HepG2 (cell line): ENCODE results near the gene H6PD. TPM values are rescaled to one million over a fixed set of nuclear protein-coding genes. Genes with fewer than 3 reads are reported as not detected.
A peak's percentile ranks its signal among the peaks of the same experiment; 100 is the strongest.

ENCODE experiments used
- ARNT2 ChIP-seq: sonication (generic); formaldehyde crosslinking; IDR thresholded peaks from 2 replicates; pipeline ENCODE4 v1.8.0; 2022; ENCODE audit warnings: mild to moderate bottlenecking, low read depth, missing genetic modification reagents, moderate library complexity
- ATF1 ChIP-seq: IDR thresholded peaks from 2 replicates; pipeline ENCODE4 v1.6.1; 2016; ENCODE audit warnings: mild to moderate bottlenecking, control low read depth
- CEBPB ChIP-seq: IDR thresholded peaks from 2 replicates; pipeline ENCODE4 v1.6.1; 2011; ENCODE audit warnings: low read depth, low read length, improper control_type of control experiment, borderline replicate concordance
- CENPT ChIP-seq: sonication (generic); formaldehyde crosslinking; IDR thresholded peaks from 2 replicates; pipeline ENCODE4 v1.8.0; 2022; ENCODE audit warnings: low read depth, mild to moderate bottlenecking, moderate library complexity, missing genetic modification reagents
- DMAP1 ChIP-seq: IDR thresholded peaks from 2 replicates; pipeline ENCODE4 v1.6.1; 2016
- DZIP1 ChIP-seq: sonication (generic); formaldehyde crosslinking; IDR thresholded peaks from 2 replicates; pipeline ENCODE4 v1.5.0; 2020; ENCODE audit warnings: mild to moderate bottlenecking, missing genetic modification reagents
- ETV6 ChIP-seq: sonication (generic); formaldehyde crosslinking; conservative IDR thresholded peaks from 2 replicates; pipeline ENCODE4 v1.4.0; 2020; ENCODE audit warnings: missing genetic modification reagents
- HDAC2 ChIP-seq: sonication (generic); formaldehyde crosslinking; IDR thresholded peaks from 2 replicates; pipeline ENCODE4 v1.4.0; 2020; ENCODE audit warnings: missing genetic modification reagents
- KLF15 ChIP-seq: sonication (generic); formaldehyde crosslinking; IDR thresholded peaks from 2 replicates; pipeline ENCODE4 v1.8.1; 2023; ENCODE audit warnings: borderline replicate concordance, mild to moderate bottlenecking, inconsistent platforms, missing genetic modification reagents, mixed read lengths
- MBD4 ChIP-seq: IDR thresholded peaks from 2 replicates; pipeline ENCODE4 v1.6.1; 2012; ENCODE audit warnings: low read length, inconsistent platforms, borderline replicate concordance
- PPARG ChIP-seq: conservative IDR thresholded peaks from 2 replicates; pipeline ENCODE4 v1.6.1; 2016; ENCODE audit warnings: missing biosample characterization, missing genetic modification reagents
- RBFOX2 ChIP-seq: fragments of 200-400 bp; formaldehyde crosslinking; IDR thresholded peaks from 2 replicates; pipeline ENCODE4 v1.6.1; 2017; ENCODE audit warnings: low read depth, mild to moderate bottlenecking, low read length
- SATB2 ChIP-seq: sonication (generic); formaldehyde crosslinking; IDR thresholded peaks from 2 replicates; pipeline ENCODE4 v1.5.0; 2020; ENCODE audit warnings: missing genetic modification reagents
- SP1 ChIP-seq, 2 experiments: fragments of 450-650 bp in 1 of 2; sonication (generic) in 1 of 2; formaldehyde crosslinking in 1 of 2; IDR thresholded peaks; 2 replicates each; pipeline versions ENCODE4 v1.4.0 to v1.6.1; 2016 to 2020; ENCODE audit warnings: missing genetic modification reagents in 1 of 2
- SRF ChIP-seq: IDR thresholded peaks from 2 replicates; pipeline ENCODE4 v1.6.1; 2011; ENCODE audit warnings: mild to moderate bottlenecking, low read depth, low read length, moderate library complexity
- TMF1 ChIP-seq: sonication (generic); formaldehyde crosslinking; IDR thresholded peaks from 2 replicates; pipeline ENCODE4 v1.8.1; 2022; ENCODE audit warnings: low read depth, missing genetic modification reagents
- ZBTB10 ChIP-seq: sonication (generic); formaldehyde crosslinking; IDR thresholded peaks from 2 replicates; pipeline ENCODE4 v1.4.0; 2020; ENCODE audit warnings: missing genetic modification reagents, borderline replicate concordance
- ZNF264 ChIP-seq: sonication (generic); formaldehyde crosslinking; IDR thresholded peaks from 2 replicates; pipeline ENCODE4 v1.4.0; 2020; ENCODE audit warnings: missing genetic modification reagents
- ZNF367 ChIP-seq: sonication (generic); formaldehyde crosslinking; IDR thresholded peaks from 2 replicates; pipeline ENCODE4 v1.4.0; 2020; ENCODE audit warnings: missing genetic modification reagents, borderline replicate concordance
- ZNF761 ChIP-seq: sonication (generic); formaldehyde crosslinking; conservative IDR thresholded peaks from 2 replicates; pipeline ENCODE4 v1.4.0; 2020; ENCODE audit warnings: mild to moderate bottlenecking, missing genetic modification reagents
- polyA plus RNA-seq, 8 experiments: library from polyadenylated mRNA; depleted of rRNA in 3 of 8; stranded (reverse) in 7 of 8; unstranded in 1 of 8; fragments of >200 nt; fragmentation: Illumina TruSeq in 4 of 8; extraction: Trizol in 4 of 8; gene quantifications; 2 replicates each; pipeline versions ENCODE4 v1.2.1 to v1.2.3, GENCODE V29; 2011 to 2016; ENCODE audit warnings: low read depth in 4 of 8, missing spikeins in 1 of 8, mixed read lengths in 1 of 8; ENCODE audit not compliant: insufficient read depth in 1 of 8
- total RNA-seq, 5 experiments: library from RNA; depleted of rRNA; stranded (reverse); fragments of >200 nt; fragmentation: Illumina TruSeq; extraction: Trizol; gene quantifications; 2 replicates each; pipeline ENCODE4 v1.2.3, GENCODE V29; 2016; ENCODE audit warnings: low read depth in 1 of 5
- TF ChIP-seq, protein P1 (sequence below): sonication (generic); formaldehyde crosslinking; IDR thresholded peaks from 2 replicates; pipeline ENCODE4 v1.4.0; 2020; ENCODE audit warnings: missing genetic modification reagents, borderline replicate concordance
- TF ChIP-seq, protein P2 (sequence below): sonication (generic); formaldehyde crosslinking; IDR thresholded peaks from 2 replicates; pipeline ENCODE4 v1.4.0; 2020; ENCODE audit warnings: missing genetic modification reagents
- TF ChIP-seq, protein P3 (sequence below): sonication (generic); formaldehyde crosslinking; IDR thresholded peaks from 2 replicates; pipeline ENCODE4 v1.5.0; 2020; ENCODE audit warnings: missing genetic modification reagents, mild to moderate bottlenecking, borderline replicate concordance
- TF ChIP-seq, protein P4 (sequence below): sonication (generic); IDR thresholded peaks from 2 replicates; pipeline ENCODE4 v1.6.1; 2016; ENCODE audit warnings: low read depth, borderline replicate concordance

Gene H6PD
- total and polyA plus RNA-seq, 2 of the 13 experiments (the other 11 are each of a cell fraction or from before 2014, with no cell fraction given) = 9.3 to 14.1 TPM

DNA sequence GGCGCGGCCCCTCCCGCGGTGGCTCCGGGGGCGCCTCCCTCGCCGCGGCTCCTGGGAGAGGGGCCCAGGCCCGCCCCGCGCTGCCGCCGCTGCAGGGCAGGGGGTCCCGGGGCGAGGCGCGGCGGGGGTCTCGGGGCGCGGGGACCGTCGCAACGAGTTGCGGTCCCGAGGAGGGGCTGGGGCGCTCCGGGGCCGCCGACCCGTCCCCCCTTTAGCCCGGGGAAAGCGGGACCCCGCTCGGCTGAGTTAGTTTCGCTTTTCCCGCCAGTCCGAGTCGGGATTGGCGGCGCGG is 58.6 kb downstream of the H6PD start (continued):
- TF ChIP-seq, protein P1, sequence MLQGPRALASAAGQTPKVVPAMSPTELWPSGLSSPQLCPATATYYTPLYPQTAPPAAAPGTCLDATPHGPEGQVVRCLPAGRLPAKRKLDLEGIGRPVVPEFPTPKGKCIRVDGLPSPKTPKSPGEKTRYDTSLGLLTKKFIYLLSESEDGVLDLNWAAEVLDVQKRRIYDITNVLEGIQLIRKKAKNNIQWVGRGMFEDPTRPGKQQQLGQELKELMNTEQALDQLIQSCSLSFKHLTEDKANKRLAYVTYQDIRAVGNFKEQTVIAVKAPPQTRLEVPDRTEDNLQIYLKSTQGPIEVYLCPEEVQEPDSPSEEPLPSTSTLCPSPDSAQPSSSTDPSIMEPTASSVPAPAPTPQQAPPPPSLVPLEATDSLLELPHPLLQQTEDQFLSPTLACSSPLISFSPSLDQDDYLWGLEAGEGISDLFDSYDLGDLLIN (CRISPR knock-in tag) = no peak
- TF ChIP-seq SP1 (IDR thresholded peaks at IDR 0.05) = no peak
- no peak for TF ChIP-seq SP1 (CRISPR knock-in tag; IDR thresholded peaks at IDR 0.05)
- TF ChIP-seq ZNF761 = no peak
- no peak for TF ChIP-seq ZBTB10 (CRISPR knock-in tag)
- TF ChIP-seq RBFOX2 = 0 out of 2 replicates have a peak, but pooled peaks have one; percentile 8
- TF ChIP-seq ATF1 (CRISPR knock-in tag) = no peak
- TF ChIP-seq ETV6 (CRISPR knock-in tag) = no peak
- TF ChIP-seq SRF = no peak
- no peak for TF ChIP-seq TMF1 (CRISPR knock-in tag)
- no peak for TF ChIP-seq MBD4
- TF ChIP-seq, protein P2, sequence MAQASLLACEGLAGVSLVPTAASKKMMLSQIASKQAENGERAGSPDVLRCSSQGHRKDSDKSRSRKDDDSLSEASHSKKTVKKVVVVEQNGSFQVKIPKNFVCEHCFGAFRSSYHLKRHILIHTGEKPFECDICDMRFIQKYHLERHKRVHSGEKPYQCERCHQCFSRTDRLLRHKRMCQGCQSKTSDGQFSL (CRISPR knock-in tag) = no peak
- TF ChIP-seq, protein P3, sequence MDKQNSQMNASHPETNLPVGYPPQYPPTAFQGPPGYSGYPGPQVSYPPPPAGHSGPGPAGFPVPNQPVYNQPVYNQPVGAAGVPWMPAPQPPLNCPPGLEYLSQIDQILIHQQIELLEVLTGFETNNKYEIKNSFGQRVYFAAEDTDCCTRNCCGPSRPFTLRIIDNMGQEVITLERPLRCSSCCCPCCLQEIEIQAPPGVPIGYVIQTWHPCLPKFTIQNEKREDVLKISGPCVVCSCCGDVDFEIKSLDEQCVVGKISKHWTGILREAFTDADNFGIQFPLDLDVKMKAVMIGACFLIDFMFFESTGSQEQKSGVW (CRISPR knock-in tag) = no peak
- no peak for TF ChIP-seq ZNF367 (CRISPR knock-in tag)
- TF ChIP-seq DMAP1 (CRISPR knock-in tag) = 0 out of 2 replicates have a peak, but pooled peaks have one; percentile 0
- no peak for TF ChIP-seq CENPT
- no peak for TF ChIP-seq ZNF264 (CRISPR knock-in tag)
- TF ChIP-seq ARNT2 = no peak
- no peak for TF ChIP-seq KLF15 (CRISPR knock-in tag)
- TF ChIP-seq SATB2 (CRISPR knock-in tag) = no peak
- no peak for TF ChIP-seq DZIP1
- no peak for TF ChIP-seq PPARG
- no peak for TF ChIP-seq HDAC2 (CRISPR knock-in tag)
- TF ChIP-seq, protein P4, sequence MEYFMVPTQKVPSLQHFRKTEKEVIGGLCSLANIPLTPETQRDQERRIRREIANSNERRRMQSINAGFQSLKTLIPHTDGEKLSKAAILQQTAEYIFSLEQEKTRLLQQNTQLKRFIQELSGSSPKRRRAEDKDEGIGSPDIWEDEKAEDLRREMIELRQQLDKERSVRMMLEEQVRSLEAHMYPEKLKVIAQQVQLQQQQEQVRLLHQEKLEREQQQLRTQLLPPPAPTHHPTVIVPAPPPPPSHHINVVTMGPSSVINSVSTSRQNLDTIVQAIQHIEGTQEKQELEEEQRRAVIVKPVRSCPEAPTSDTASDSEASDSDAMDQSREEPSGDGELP = no peak
- TF ChIP-seq CEBPB = no peak
